Right lobe of liver (tissue), 6 donors: Measurements from ENCODE around the gene SNPH. TPM values are rescaled to one million over a fixed set of nuclear protein-coding genes. Genes with fewer than 3 reads are reported as not detected.

Experiments
- ATAC-seq, 4 donors: fragments of 200-7000 bp; cut with Tn5 transposase; one replicate each; pipeline ENCODE4 v1.9.1; 2020; ENCODE audit warnings: mild to moderate bottlenecking in 4 of 4, moderate library complexity in 4 of 4
- DNase-seq, 3 donors: peaks; one replicate each; pipeline ENCODE4 v3.0.0-alpha.2; 2020
- H3K27ac ChIP-seq, 3 donors: fragments of 200-600 bp; one replicate each; pipeline ENCODE4 v1.8.0; 2022
- H3K27me3 ChIP-seq, 2 donors: fragments of 200-600 bp; one replicate each; pipeline ENCODE4 v1.8.0; 2022
- H3K36me3 ChIP-seq, 4 donors: fragments of 200-600 bp; sonication (generic) in 1 of 4; one replicate each; pipeline versions ENCODE4 v1.5.1 to v1.8.0; 2017 to 2022; ENCODE audit warnings: control low read depth in 1 of 4
- H3K4me1 ChIP-seq, 4 donors: fragments of 200-600 bp; sonication (generic) in 1 of 4; one replicate each; pipeline versions ENCODE4 v1.5.1 to v1.8.0; 2017 to 2022; ENCODE audit warnings: control low read depth in 1 of 4
- H3K4me3 ChIP-seq, 3 donors: fragments of 200-600 bp; one replicate each; pipeline ENCODE4 v1.8.0; 2022
- H3K9me3 ChIP-seq, 4 donors: fragments of 200-600 bp; sonication (generic) in 1 of 4; one replicate each; pipeline versions ENCODE4 v1.5.1 to v1.8.0; 2017 to 2022; ENCODE audit warnings: control low read depth in 1 of 4
- POLR2A ChIP-seq: fragments of 450-650 bp; IDR thresholded peaks from one replicate; pipeline ENCODE4 v1.6.1; 2017; ENCODE audit warnings: antibody characterized with exemption, mild to moderate bottlenecking
- WGBS: methylation state at CpG from one replicate; pipeline ENCODE4 v1.1.6; 2018; ENCODE audit warnings: low coverage, low lambda C conversion rate; ENCODE audit not compliant: insufficient coverage; ENCODE audit errors: missing lambda C conversion rate; 5-methylcytosine and 5-hydroxymethylcytosine counted together
- intact Hi-C, 2 donors: fragments of 100-400 bp; cut with DNase I; formaldehyde crosslinking; loops; one replicate each; pipeline versions ENCODE4 v1.11.2 to v1.14.1; 2022
- total RNA-seq, 6 experiments: library from RNA; depleted of rRNA in 2 of 6; stranded (reverse); fragments of >200 nt in 2 of 6; fragmentation: NEBNext Ultra II Directional in 3 of 6; extraction: Animal tissue kit (Norgen Biotek cat#: 25700) in 3 of 6; gene quantifications; one replicate each; pipeline versions ENCODE4 v1.1.0 to v1.2.4, GENCODE V29; 2016 to 2023
- TF ChIP-seq, protein P1 (sequence below), 4 donors: fragments of 200-600 bp in 3 of 4; fragments of 450-650 bp in 1 of 4; IDR thresholded peaks; one replicate each; pipeline versions ENCODE4 v1.5.1 to v1.8.0; 2016 to 2022; ENCODE audit warnings: antibody characterized with exemption in 4 of 4, mild to moderate bottlenecking in 2 of 4
- donor health status: DM: no; HTN: yes; CAD: no.
- donor health status: DM: no; HTN: no; CAD: no.
- donor health status: DM: no; HTN: no; CAD: no.
- donor health status: DM: no; HTN: yes; CAD: no.
- donor health status: DM: no; HTN: yes; CAD: no.

The SNPH gene
- total RNA-seq, 6 experiments from 2014 or later: 0.11 to 0.61 (median 0.12) TPM

DNA sequence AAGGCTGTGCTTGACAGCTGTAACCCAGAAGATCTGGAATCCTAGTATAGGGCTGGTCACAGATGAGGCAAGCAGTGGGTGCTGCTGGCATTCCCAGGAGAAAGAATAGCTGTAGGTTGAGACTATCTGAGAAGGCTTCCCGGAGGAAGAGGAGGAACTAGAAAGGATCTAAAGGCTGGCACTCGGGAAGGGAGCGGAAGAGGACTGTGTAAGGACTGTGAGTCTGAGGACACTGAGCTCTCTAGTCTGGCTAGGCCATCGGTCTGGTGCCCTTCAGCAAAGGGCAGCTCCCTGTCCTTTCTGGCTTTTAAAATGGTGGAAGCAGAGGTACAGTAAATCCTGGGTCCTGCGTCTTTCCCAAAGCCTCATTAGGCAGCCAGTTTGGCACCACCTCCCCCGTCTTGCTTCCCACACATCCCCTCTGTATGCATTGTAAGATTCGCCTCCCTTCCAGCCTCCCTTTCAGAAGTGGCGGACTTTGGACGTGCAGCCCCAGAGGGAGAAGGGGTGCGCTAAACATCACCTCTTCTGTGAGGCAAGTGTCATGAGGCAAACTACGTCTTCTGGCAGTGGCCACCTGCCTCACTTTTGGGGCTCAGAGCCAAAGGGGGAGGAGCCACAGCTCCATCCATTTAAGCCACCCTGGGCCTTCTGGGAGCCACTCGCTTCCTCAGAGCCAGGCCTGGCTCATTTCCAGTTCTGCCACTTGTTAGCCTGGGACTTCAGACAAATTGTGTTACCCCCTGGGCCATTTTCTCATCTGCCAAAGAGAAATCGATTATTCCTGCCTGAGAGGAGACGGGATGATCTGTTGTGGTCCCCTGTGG is 8.6 kb downstream of the SNPH start:
- Histone ChIP-seq H3K4me3 (no peak overlapping the region), H3K36me3 (no peaks in the 10 kb centered on the region), H3K27ac (no peak overlapping the region), H3K4me1 (no peaks in the 10 kb centered on the region), H3K9me3 (no peaks in the 10 kb centered on the region), H3K27me3 (no peaks in the 10 kb centered on the region)
- ATAC-seq: no peak
- intact Hi-C loops: no loop called here
- DNase-seq: no peak
- TF ChIP-seq POLR2A: no peak
- TF ChIP-seq, protein P1, sequence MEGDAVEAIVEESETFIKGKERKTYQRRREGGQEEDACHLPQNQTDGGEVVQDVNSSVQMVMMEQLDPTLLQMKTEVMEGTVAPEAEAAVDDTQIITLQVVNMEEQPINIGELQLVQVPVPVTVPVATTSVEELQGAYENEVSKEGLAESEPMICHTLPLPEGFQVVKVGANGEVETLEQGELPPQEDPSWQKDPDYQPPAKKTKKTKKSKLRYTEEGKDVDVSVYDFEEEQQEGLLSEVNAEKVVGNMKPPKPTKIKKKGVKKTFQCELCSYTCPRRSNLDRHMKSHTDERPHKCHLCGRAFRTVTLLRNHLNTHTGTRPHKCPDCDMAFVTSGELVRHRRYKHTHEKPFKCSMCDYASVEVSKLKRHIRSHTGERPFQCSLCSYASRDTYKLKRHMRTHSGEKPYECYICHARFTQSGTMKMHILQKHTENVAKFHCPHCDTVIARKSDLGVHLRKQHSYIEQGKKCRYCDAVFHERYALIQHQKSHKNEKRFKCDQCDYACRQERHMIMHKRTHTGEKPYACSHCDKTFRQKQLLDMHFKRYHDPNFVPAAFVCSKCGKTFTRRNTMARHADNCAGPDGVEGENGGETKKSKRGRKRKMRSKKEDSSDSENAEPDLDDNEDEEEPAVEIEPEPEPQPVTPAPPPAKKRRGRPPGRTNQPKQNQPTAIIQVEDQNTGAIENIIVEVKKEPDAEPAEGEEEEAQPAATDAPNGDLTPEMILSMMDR (IDR thresholded peaks at IDR 0.05): no peak
- WGBS: 74% methylated on average over 3 of the region's 14 CpGs

DNA sequence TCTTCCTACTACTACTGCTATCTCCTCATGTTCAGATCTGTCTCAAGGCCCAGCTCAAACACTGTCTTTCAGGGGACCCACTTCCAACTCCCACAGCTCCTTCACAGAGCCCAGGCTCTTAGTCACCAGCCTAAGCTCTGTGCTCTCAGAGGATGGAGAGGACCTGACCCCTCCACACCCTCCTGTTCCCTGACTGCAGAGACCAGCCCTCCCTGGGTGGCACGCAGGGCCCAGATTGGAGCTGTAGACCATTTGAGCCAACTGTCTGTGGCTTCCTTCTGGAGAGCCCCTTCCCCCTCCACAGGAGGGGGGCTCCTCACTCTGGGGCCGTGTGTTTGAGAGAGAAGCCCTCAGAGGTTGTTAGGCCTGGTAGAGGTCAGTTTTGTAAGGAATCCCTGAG is 9.8 kb downstream of the SNPH start:
- WGBS: no CpG with 5 or more reads among the region's 2 CpGs
- Histone ChIP-seq H3K4me1 (no peaks in the 10 kb centered on the region), H3K9me3 (no peaks in the 10 kb centered on the region), H3K4me3 (no peak overlapping the region), H3K27me3 (no peaks in the 10 kb centered on the region), H3K36me3 (no peaks in the 10 kb centered on the region), H3K27ac (no peak overlapping the region)
- no peak for DNase-seq
- ATAC-seq: no peak
- TF ChIP-seq, protein P1 (IDR thresholded peaks at IDR 0.05): no peak
- no peak for TF ChIP-seq POLR2A
- intact Hi-C loops: no loop called here

DNA sequence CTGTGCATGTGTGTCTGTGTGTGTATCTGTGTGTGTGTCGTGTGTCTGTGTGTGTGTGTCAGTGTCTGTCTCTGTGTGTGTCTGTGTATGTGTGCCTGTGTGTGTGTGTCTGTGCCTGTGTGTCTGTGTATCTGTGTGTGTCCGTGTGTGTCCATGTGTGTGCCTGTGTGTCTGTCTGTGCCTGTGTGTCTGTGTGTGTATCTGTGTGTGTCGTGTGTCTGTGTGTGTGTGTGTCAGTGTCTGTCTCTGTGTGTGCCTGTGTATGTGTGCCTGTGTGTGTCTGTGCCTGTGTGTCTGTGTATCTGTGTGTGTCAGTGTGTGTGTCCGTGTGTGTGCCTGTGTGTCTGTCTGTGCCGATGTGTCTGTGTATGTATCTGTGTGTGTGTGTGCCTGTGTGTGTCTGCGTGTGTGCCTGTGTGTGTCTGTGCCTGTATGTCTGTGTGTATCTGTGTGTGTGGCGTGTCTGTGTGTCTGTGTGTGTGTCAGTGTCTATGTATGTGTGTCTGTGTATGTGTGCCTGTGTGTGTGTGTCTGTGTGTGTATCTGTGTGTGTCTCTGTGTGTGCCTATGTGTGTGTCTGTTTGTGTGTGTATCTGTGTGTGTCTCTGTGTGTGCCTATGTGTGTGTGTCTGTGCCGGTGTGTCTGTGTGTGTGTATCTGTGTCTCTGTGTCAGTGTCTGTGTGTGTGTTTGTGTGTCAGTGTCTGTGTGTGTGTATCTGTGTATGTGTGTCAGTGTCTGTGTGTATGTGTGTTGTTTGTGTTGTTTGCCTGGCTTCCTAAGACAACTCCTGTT is 11.6 kb downstream of the SNPH start:
- ATAC-seq: no peak
- H3K36me3 ChIP-seq: no peaks in the 10 kb centered on the region
- no peaks in the 10 kb centered on the region for H3K9me3 ChIP-seq
- H3K4me1 ChIP-seq: peaks cover 0 to 5% (median 0%) of the 10 kb centered on the region in 4 donors
- intact Hi-C loops: no loop called here
- TF ChIP-seq, protein P1 (IDR thresholded peaks at IDR 0.05): no peak
- no peak for DNase-seq
- H3K27ac ChIP-seq: no peak overlapping the region
- WGBS: 60% methylated on average over 1 of the region's 8 CpGs
- no peak overlapping the region for H3K4me3 ChIP-seq
- no peaks in the 10 kb centered on the region for H3K27me3 ChIP-seq

DNA sequence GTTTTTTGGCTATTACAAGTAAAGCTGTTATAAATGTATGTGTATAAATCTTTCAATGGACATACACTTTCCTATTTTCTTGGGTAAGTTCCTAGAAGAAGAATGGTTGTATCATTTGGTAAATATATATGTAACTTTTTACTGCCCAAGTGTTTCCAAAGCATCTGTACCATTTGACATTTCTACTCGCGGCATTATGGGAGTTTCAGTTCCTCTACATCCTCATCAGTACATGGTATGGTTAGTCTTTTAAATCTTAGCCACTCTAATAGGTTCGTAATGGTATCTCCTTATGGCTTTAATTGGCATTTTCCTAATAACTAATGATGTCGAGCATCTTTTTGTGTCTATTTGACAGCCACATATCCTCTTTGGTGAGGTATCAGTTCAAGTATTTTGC is 12.9 kb downstream of the SNPH start:
- Histone ChIP-seq H3K9me3 (no peaks in the 10 kb centered on the region), H3K4me3 (no peak overlapping the region), H3K27ac (no peak overlapping the region), H3K27me3 (no peaks in the 10 kb centered on the region), H3K4me1 (peaks cover 0 to 5% (median 0%) of the 10 kb centered on the region in 4 donors), H3K36me3 (no peaks in the 10 kb centered on the region)
- TF ChIP-seq POLR2A: no peak
- TF ChIP-seq, protein P1 (IDR thresholded peaks at IDR 0.05): no peak
- DNase-seq (no peak), ATAC-seq (no peak)
- 84% methylated on average over 4 of the region's 4 CpGs for WGBS
- intact Hi-C loops: no loop called here
